Measurements from ENCODE around the gene TPSD1.

The TPSD1 gene

DNA sequence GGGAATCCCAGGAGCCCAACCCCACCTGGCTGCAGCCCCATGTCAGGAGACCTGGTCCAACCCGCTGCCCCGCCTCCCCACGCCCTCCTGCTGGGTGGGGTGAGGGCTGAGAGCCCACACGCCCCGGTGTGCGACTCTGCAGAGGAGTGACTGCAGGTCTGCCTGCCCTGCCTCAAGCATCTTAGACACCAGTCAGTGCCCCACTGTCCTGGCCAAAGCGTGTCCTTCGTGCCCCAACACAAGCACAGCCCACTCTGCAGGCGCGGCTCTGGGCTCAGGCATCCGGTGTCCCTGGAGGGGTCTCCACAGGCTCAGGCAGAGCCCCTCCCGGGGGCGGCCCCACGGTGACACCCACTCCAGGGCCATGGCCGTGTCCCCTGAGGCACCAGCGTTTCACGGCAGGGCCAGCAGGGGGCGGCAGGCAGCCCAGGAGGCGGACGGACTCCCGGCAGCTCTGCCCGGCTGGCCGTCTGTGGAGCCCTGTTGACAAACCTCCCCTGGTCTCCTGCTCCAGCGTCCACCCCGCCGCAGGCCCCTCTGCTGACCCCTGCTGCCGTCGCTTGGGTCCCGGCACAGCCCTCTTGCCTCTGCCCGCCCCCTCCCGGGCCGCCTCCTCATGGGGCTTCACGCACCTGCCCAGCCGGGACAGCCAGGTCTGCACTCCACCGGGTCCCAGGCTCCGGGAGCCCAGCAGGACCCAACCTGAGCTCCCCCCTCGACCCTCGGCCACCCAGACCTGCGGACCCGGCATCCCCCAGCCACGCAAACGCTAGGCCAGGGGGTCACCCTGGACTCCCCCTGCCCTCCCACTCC lies 45.0 kb downstream of the TPSD1 start:
- DNase-seq = peak in 1 of 2 donors; percentile 31

DNA sequence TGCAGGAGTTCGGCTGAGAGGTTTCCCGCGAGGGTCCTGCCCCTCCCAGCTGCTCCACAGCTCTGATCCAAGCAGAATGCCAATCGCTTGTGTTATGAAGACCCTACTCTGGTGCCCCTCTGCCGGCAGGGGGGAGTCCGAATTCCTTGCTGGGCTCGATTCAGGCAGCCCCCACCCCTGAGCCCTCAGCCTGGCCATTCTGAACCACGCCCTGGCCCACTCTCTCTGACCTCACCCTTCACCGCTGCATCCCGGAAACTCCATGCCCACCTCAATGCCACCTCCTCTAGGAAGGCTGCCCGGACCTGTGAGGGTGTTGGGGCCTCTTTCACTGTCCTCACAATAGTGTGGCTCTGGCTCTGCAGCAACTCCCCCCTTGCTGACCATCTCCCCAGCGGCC lies 45.7 kb downstream of the TPSD1 start:
- DNase-seq = no peak

DNA sequence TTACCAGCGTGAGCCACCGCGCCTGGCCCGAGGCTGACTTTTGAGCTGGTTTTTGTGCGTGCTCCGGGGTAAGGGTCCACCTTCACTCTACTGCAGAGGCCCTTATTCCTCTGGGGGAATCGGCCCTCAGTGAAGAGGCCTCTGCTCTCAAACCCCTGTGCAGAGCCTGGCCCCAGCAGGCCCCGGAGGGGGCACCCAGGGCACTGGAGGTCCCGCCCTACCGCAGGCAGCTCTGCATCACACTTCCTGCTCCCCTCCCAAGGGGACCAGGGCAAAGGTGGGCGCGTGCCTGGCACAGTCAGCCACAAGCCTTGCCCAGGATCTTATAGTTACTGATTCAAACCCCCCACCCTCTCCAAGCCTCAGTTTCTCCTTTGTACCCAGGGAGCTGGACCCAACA lies 50.0 kb downstream of the TPSD1 start:
- no peak for DNase-seq

DNA sequence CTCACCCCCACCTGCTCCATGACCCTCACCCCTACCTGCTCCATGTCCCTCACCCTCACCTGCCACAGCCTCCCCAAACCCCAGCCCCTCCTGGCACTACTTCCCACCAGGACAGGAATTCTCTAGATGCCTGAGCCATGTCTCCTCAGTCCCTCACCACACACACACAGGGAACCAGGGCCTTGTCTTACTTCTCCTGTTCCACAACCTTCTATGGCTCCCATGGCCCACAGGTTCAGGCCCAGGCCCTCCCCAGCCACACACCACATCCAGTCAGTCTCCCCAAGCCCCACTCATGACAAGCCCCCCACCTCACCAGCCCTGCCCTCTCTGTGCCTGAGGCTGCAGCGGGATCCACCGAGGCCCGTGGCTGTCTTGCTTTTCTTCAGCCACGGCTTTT lies 50.5 kb downstream of the TPSD1 start:
- no peak for DNase-seq

DNA sequence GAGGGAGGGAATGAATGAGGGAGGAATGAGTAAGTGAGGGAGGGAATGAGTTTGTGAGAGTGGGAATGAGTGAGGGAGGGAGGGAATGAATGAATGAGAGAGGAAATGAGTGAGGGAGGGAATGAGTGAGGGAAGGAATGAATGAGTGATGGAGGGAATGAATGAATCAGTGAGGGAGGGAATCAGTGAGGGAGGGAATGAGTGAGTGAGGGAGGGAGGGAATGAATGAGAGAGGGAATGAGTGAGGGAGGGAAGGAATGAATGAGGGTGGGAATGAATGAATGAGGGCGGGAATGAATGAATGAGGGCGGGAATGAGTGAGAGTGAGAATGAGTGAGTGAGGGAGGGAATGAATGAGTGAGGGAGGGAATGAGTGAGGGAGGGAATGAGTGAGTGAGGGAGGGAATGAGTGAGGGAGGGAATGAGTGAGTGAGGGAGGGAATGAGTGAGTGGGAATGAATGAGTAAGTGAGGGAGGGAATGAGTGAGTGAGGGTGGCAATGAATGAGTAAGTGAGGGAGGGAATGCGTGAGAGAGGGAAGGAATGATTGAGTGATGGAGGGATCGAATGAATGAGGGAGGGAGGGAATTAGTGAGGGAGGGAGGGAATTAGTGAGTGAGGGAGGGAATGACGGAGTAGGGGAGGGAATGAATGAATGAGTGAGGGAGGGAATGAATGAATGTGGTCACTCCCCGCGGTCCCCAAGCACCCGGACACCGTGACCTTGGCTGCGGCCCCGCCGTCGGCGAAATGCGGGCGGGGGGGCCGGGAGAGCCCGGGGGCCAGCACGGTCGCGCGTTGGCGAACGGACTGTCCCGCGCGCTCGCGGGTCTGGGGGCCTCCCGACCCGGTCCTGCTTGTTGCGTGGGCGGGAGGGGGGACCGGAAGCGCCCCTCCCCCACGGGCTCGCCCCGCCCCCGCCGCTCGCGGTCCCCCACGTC lies 52.4 kb downstream of the TPSD1 start:
- no peak for DNase-seq

Data from hippocampal formation (tissue), 2 donors.